ENCODE measurements around the gene ADAMTS20. TPM values are rescaled to one million over a fixed set of nuclear protein-coding genes. Genes with fewer than 3 reads are reported as not detected.

Gene ADAMTS20
- total RNA-seq, 4 donors from 2014 or later: not detected

DNA sequence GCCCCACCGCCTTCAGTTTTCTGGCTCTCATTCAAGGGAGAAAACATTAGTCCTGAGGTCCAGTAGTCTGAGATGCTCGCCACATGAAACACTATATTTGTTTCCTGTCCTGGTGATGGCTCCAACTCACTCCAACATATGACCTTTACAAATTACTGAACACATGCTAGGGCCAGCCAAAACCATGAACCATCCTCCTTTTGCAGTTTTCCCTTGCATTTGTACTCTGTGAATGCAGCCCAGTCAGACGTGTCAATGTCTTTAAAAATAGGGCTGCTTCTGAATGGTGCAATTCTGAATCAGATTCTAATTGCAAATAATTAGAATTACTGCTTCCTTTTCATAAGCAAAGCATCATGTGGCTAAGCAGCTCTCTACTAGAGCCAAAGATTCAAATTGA lies 36.0 kb downstream of the ADAMTS20 start:
- intact Hi-C loops (cut with DNase I; ENCODE audit: low total_unique reads): no loop called here
- H3K4me3 ChIP-seq (ENCODE audit: low read depth, poor library complexity, severe bottlenecking): no peak overlapping the region
- no peak for TF ChIP-seq POLR2A (IDR thresholded peaks at IDR 0.05)
- TF ChIP-seq, protein P1, sequence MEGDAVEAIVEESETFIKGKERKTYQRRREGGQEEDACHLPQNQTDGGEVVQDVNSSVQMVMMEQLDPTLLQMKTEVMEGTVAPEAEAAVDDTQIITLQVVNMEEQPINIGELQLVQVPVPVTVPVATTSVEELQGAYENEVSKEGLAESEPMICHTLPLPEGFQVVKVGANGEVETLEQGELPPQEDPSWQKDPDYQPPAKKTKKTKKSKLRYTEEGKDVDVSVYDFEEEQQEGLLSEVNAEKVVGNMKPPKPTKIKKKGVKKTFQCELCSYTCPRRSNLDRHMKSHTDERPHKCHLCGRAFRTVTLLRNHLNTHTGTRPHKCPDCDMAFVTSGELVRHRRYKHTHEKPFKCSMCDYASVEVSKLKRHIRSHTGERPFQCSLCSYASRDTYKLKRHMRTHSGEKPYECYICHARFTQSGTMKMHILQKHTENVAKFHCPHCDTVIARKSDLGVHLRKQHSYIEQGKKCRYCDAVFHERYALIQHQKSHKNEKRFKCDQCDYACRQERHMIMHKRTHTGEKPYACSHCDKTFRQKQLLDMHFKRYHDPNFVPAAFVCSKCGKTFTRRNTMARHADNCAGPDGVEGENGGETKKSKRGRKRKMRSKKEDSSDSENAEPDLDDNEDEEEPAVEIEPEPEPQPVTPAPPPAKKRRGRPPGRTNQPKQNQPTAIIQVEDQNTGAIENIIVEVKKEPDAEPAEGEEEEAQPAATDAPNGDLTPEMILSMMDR (IDR thresholded peaks at IDR 0.05): no peak
- DNase-seq (ENCODE audit: low spot score in 2 of 2): no peak
- 56 to 63% methylated on average over 3 of the region's 3 CpGs for WGBS, 2 donors

DNA sequence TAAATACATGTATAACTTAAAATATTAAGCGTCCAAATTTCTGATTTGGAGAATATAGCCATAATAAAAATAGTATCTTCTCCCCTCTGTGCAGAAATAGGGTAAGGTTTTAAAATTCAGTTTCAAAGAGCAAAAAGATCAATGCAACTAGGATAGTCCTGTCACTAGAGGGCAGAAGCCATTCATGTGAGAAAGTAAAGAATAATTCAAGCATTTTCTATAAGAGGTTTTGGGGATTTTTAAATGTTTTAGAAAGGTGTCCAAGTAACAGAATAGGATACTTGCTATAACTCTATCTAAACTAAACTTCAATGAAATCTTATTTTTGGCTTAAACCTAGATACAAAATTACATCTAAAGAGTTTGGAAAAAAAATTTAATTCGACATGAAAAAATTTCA lies 50.3 kb downstream of the ADAMTS20 start:
- H3K4me3 ChIP-seq (ENCODE audit: low read depth, poor library complexity, severe bottlenecking): no peak overlapping the region
- intact Hi-C loops (cut with DNase I; ENCODE audit: low total_unique reads): no loop called here
- TF ChIP-seq, protein P1 (IDR thresholded peaks at IDR 0.05): no peak
- TF ChIP-seq POLR2A (IDR thresholded peaks at IDR 0.05): no peak
- DNase-seq (ENCODE audit: low spot score in 2 of 2): no peak
- WGBS, 2 donors: 56 to 60% methylated on average over 2 of the region's 2 CpGs

DNA sequence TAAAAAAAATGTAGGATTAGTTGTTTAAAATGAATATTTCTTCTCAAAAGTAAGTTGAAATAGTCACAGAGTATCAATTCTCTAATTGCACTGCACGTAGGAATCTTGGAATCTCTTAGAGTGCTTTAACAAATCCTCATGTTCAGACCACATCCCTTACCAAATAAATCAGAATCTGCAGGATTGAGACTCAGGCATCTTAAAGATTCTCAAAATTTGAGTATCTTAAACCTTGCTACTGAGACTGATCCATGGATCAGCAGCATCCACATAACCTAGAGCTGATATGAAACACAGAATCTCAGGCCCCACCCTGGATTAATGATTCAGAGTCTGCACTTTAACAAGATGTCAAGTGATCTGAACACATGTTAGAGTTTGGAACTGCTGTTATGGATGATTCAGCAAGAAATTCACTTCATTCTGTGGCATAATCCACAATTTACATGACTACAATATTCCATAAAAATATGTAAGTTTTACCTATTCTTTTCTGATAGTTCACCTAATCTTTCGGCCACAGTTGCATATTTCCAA lies 58.7 kb downstream of the ADAMTS20 start:
- H3K4me3 ChIP-seq (ENCODE audit: low read depth, poor library complexity, severe bottlenecking): no peak overlapping the region
- intact Hi-C loops (cut with DNase I; ENCODE audit: low total_unique reads): no loop called here
- DNase-seq (ENCODE audit: low spot score in 2 of 2): no peak
- TF ChIP-seq POLR2A (IDR thresholded peaks at IDR 0.05): no peak
- TF ChIP-seq, protein P1 (IDR thresholded peaks at IDR 0.05): no peak
- 80 to 87% methylated on average over 2 of the region's 2 CpGs for WGBS, 2 donors

DNA sequence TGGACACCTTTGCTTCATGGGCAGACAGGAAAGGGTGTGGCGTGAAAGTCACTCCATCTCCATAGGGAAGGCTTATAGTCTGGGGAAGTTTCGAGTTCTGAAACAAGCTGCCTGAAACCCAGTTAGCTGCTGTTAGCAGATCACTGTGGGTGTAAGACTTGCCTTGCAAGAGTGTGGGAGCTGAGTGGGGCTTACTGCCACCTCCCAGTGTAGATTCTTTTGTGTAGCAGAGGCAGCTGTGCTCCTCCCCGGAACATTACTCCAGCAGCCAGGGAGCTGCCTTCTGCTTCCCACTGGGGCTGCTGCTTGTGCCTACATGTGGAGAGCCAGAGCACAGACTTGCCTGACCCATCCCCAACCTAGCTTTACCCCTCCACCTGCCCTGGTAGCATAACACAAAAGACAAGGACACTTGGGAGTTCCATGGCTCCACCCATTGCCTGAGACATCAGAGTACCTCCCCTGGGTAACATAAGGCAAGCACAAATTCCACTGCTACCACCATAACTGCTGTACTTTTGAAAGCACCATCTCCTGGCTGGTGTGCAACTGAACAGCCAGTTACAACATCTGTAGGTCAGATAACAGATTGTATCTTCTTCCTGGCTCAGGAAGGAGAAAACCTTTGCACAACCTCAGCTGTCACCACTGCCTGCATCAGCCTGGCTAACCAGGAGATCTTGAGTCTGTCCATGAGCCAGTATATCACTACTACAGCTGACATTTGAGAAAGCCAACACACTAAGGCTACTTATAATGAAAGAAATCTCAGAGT lies 69.5 kb downstream of the ADAMTS20 start:
- intact Hi-C loops (cut with DNase I; ENCODE audit: low total_unique reads): no loop called here
- no peak overlapping the region for H3K4me3 ChIP-seq (ENCODE audit: low read depth, poor library complexity, severe bottlenecking)
- TF ChIP-seq, protein P1 (IDR thresholded peaks at IDR 0.05): no peak
- TF ChIP-seq POLR2A (IDR thresholded peaks at IDR 0.05): no peak
- no peak for DNase-seq (ENCODE audit: low spot score in 2 of 2)
- 92 to 93% methylated on average over 2 of the region's 3 CpGs for WGBS, 2 donors

DNA sequence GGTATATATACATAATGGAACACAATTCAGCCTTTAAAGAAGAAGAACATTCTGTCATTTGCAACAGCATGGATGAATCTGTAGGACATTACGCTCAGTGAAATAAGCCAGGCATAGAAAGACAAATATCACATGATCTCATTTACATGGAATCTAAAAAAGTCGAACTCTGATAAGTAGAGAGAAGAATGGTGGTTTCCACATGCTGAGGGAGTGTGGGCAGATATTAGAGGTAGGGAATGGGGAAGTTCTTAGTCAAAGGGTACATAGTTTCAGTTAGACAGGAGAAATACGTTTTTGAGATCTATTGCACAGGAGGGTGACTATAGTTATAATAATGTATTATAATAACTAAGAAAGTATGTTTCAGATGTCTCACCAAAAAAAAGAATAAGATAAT lies 71.4 kb downstream of the ADAMTS20 start:
- TF ChIP-seq, protein P1 (IDR thresholded peaks at IDR 0.05): no peak
- TF ChIP-seq POLR2A (IDR thresholded peaks at IDR 0.05): no peak
- no peak overlapping the region for H3K4me3 ChIP-seq (ENCODE audit: low read depth, poor library complexity, severe bottlenecking)
- intact Hi-C loops (cut with DNase I; ENCODE audit: low total_unique reads): no loop called here
- DNase-seq (ENCODE audit: low spot score in 2 of 2): no peak
- 67 to 77% methylated on average over 3 of the region's 3 CpGs for WGBS, 2 donors
